HG02588 (cell line): ENCODE data around the gene EXOC3L2.
"Not testable (repeated sequence)": the region's sequence is repeated elsewhere in the genome, so short reads cannot be mapped to it uniquely, and the experiment has no call there.

Source experiments
- ATAC-seq: cut with Tn5 transposase; IDR thresholded peaks from one replicate; pipeline ENCODE4 v1.9.1; 2021; ENCODE audit warnings: mild to moderate bottlenecking, moderate library complexity; ENCODE audit not compliant: unreplicated experiment

EXOC3L2 gene

DNA sequence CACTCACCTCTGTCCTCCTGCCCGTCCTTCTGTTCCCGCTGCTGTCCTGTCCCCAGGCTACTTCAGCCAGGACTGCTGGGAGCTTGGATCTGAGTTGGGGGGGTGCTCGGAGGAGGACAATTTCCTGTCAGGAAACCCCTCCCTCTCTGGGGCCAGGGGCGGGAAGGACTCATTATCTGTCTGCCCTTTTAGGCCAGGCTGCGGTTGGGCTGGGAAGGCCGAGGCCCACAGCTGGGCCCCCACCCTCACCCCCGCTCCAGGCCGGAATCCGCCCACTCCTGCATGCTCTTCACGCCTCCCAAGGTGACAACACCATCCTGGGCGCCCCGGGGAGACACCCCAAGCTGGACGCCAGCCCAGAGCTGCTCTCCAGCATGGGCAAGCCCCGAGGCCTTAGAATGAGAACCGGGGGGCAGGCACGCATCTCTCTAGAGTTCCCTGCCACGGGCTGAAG lies at the start of gene EXOC3L2:
EXOC3L2 (minus strand) TSS at position 74 of the 454 bp plus-strand sequence. CDS start 6,362 bp downstream, outside the sequence.
- no peak for ATAC-seq

GRCh38 chr19:45294291-45295029 lies 49.3 kb upstream of the EXOC3L2 start:
- ATAC-seq = no peak

GRCh38 chr19:45293682-45294081 lies 48.5 kb upstream of the EXOC3L2 start:
- ATAC-seq = no peak

DNA sequence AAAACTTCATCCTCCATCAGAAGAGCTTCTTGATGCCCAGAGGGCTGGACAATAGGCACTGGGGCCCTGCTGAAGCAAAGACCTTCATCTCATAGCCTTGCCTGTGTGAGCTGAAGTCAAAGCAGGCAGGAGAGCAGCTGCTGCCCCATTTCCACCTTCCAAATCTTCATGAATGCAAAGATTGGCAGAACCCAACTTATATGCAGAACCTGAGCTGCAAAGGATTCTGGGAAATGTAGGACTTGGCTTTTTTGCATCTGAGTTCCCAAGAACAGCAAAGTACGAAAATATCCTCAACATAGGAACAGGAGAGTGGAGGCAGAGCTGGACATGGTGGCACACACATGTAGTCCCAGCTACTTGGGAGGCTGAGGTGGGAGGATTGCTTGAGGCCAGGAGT lies 46.6 kb upstream of the EXOC3L2 start:
- ATAC-seq = no peak

- no peak for ATAC-seq
These were observed 45.2 kb upstream of the EXOC3L2 start for GRCh38 chr19:45290381-45290931.

GRCh38 chr19:45283443-45284033 lies 38.3 kb upstream of the EXOC3L2 start:
- no peak for ATAC-seq

GRCh38 chr19:45280471-45280961 lies 35.3 kb upstream of the EXOC3L2 start:
- no peak for ATAC-seq

GRCh38 chr19:45279587-45280192 lies 34.5 kb upstream of the EXOC3L2 start:
- ATAC-seq = no peak

DNA sequence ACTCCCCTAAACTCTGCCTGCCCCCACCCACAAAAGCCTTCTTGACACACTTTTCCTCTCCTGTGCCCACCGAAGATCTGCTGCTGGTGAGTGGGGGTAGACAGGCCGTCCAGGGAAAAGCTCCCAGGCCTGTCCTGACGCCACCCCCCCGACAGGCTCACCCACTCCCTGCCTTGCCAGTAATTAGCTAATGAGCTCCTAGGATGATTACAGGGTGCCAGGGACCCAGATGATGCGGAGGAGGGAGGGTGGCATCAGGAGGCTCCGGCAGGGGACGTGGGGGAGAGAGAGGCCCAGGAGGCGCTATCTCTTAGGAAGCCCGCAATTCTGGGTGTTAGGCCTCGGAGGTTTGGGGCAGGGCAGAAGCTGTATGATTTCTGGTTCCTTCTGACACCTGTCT lies 32.9 kb upstream of the EXOC3L2 start:
- no peak for ATAC-seq

DNA sequence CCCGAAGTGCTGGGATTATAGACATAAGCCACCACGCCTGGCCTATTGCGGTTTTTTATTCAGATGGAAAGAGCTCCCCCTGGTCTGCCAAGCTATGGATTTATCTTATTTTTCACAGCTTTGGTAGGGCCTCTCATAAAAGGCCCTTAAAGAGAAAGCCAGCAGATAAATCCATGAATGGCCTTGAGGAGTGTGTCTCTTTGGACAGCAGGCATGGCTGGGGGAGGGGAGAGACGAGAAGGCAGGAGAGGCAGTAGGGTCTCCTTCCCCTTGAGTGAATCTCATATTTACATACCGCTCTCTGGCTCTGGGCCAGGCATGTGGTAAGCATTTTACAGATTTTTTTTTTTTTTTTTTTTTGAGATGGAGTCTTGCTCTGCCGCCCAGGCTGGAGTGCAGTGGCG lies 31.1 kb upstream of the EXOC3L2 start:
- no peak for ATAC-seq

GRCh38 chr19:45275370-45275971 lies 30.3 kb upstream of the EXOC3L2 start:
- no peak for ATAC-seq

GRCh38 chr19:45273521-45273855 lies 28.3 kb upstream of the EXOC3L2 start:
- ATAC-seq = no peak

- ATAC-seq = no peak
These were observed 26.5 kb upstream of the EXOC3L2 start for GRCh38 chr19:45271735-45272108.

DNA sequence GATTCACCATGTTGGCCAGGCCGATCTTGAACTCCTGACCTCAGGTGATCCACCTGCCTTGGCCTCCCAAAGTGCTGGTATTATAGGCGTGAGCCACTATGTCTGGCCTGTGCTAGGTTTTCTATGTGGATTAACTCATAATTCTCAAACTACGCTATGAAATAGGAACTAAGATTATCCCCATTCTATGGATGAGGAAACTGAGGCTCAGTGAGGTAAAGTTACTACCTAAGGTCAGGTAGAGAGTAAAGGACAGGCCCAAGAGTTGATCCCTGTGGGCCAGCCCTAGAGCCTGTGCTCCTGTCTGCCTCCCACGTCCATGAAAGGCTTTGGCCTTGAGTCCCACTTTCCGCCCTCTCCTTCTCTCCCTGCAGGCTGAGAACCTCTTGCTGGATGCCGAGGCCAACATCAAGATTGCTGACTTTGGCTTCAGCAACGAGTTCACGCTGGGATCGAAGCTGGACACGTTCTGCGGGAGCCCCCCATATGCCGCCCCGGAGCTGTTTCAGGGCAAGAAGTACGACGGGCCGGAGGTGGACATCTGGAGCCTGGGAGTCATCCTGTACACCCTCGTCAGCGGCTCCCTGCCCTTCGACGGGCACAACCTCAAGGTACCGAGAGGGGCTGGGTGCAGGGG lies 26.0 kb upstream of the EXOC3L2 start:
- no peak for ATAC-seq

GRCh38 chr19:45269939-45270338 lies 24.7 kb upstream of the EXOC3L2 start:
- ATAC-seq = not testable (repeated sequence)

DNA sequence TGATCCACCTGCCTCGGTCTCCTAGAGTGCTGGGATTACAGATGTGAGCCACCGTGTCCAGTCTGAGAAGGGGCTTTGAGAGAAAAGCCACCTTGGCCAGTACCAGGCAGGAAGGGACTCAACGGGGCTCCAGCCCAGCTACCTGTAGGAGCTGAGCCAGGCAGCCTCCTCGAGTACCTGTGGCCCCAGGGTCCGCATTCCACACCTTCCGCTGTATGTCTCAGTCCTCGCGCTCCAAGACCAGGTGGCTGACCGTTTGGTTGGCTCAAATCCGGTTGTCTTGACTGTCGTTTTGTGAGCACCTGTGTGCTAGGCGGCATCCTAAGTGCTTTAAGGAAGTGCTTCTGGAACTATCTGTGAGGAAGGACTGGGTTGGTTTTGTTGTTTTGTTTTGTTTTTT lies 22.1 kb upstream of the EXOC3L2 start:
- no peak for ATAC-seq

DNA sequence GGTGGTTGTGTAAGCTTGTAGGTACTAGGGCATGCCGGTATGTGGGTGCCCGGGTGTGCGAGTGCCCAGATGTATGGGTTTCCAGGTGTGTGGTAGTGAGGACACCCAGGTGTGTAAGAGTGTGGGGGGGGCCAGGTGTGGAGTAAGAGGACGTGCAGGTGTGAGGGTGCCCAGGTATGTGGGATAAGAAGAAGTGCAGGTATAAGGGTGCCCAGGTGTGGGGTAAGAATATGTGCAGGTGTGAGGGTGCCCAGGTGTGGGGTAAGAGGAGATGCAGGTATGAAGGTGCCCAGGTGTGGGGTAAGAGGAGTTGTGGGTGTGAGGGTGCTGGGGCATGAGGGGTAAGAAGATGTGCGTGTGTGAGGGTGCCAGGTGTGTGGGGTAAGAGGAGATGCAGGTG lies 20.2 kb upstream of the EXOC3L2 start:
- ATAC-seq = no peak

GRCh38 chr19:45264781-45265317 lies 19.6 kb upstream of the EXOC3L2 start:
- ATAC-seq = no peak

GRCh38 chr19:45263013-45263412 lies 17.8 kb upstream of the EXOC3L2 start:
- no peak for ATAC-seq

- no peak for ATAC-seq
These were observed 17.4 kb upstream of the EXOC3L2 start for GRCh38 chr19:45262570-45262969.

- no peak for ATAC-seq
These were observed 13.7 kb upstream of the EXOC3L2 start for GRCh38 chr19:45258862-45259261.
